Right renal pelvis (tissue), 4 donors: ENCODE data around the gene SPAG16. TPM values are rescaled to one million over a fixed set of nuclear protein-coding genes. Genes with fewer than 3 reads are reported as not detected.

Experiments used
- DNase-seq, 4 donors: peaks; one replicate each; pipeline ENCODE4 v3.0.0-alpha.2; 2013; ENCODE audit warnings: low read depth in 4 of 4, low spot score in 3 of 4, missing footprints in 1 of 4
- polyA plus RNA-seq, 4 donors: library from polyadenylated mRNA; unstranded; fragments of 120-200 nt; gene quantifications; one replicate each; pipeline ENCODE4 v1.2.1, GENCODE V29; 2013; ENCODE audit not compliant: insufficient read length in 4 of 4

Gene SPAG16
- polyA plus RNA-seq = 10 to 100 TPM; 62.9 to 72.8 (median 70.0) TPM

- peak; percentile 91 to 96 (median 94) for DNase-seq
These were observed at the start of gene SPAG16 for GRCh38 chr2:213284105-213285090. Gene SPAG16, plus strand, starts transcription at chr2:213284464.

- DNase-seq = no peak
These were observed 49.6 kb upstream of the SPAG16 start for GRCh38 chr2:213234641-213235040.

- DNase-seq = no peak
These were observed 48.5 kb upstream of the SPAG16 start for GRCh38 chr2:213235741-213236140.

- DNase-seq = no peak
These were observed 47.0 kb upstream of the SPAG16 start for GRCh38 chr2:213237251-213237650.

- no peak for DNase-seq
These were observed 46.5 kb upstream of the SPAG16 start for GRCh38 chr2:213237787-213238186.

GRCh38 chr2:213238753-213239495 lies 45.3 kb upstream of the SPAG16 start:
- no peak for DNase-seq

GRCh38 chr2:213241817-213242216 lies 42.4 kb upstream of the SPAG16 start:
- DNase-seq = no peak

GRCh38 chr2:213242653-213243052 lies 41.6 kb upstream of the SPAG16 start:
- no peak for DNase-seq

- DNase-seq = no peak
These were observed 40.8 kb upstream of the SPAG16 start for GRCh38 chr2:213243189-213244044.

- DNase-seq = peak in 3 of 4 donors; percentile 20 to 23 (median 22)
These were observed 37.6 kb upstream of the SPAG16 start for GRCh38 chr2:213246497-213247281.

- DNase-seq = no peak
These were observed 36.7 kb upstream of the SPAG16 start for GRCh38 chr2:213247566-213247965.

GRCh38 chr2:213248637-213249036 lies 35.6 kb upstream of the SPAG16 start:
- DNase-seq = no peak

- DNase-seq = no peak
These were observed 34.8 kb upstream of the SPAG16 start for GRCh38 chr2:213249502-213249901.

GRCh38 chr2:213251618-213252017 lies 32.6 kb upstream of the SPAG16 start:
- peak; percentile 39 to 57 (median 51) for DNase-seq

GRCh38 chr2:213252206-213252605 lies 32.1 kb upstream of the SPAG16 start:
- DNase-seq = no peak

- no peak for DNase-seq
These were observed 31.1 kb upstream of the SPAG16 start for GRCh38 chr2:213253162-213253561.

GRCh38 chr2:213259266-213259665 lies 25.0 kb upstream of the SPAG16 start:
- no peak for DNase-seq

- no peak for DNase-seq
These were observed 23.0 kb upstream of the SPAG16 start for GRCh38 chr2:213261237-213261636.

- no peak for DNase-seq
These were observed 22.5 kb upstream of the SPAG16 start for GRCh38 chr2:213261715-213262114.

GRCh38 chr2:213265679-213266078 lies 18.6 kb upstream of the SPAG16 start:
- no peak for DNase-seq
